DMS153 treated with DMSO at 0.1 percent for 48 hours (cell line): Measurements from ENCODE around the gene UBXN2A.
A peak's percentile ranks its signal among the peaks of the same experiment; 100 is the strongest.

Experiments used
- DNase-seq: peaks from one replicate; lab custom pipeline; 2025; ENCODE audit not compliant: unreplicated experiment; lab: John Stamatoyannopoulos, UW

The UBXN2A gene, protein sequence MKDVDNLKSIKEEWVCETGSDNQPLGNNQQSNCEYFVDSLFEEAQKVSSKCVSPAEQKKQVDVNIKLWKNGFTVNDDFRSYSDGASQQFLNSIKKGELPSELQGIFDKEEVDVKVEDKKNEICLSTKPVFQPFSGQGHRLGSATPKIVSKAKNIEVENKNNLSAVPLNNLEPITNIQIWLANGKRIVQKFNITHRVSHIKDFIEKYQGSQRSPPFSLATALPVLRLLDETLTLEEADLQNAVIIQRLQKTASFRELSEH

DNA sequence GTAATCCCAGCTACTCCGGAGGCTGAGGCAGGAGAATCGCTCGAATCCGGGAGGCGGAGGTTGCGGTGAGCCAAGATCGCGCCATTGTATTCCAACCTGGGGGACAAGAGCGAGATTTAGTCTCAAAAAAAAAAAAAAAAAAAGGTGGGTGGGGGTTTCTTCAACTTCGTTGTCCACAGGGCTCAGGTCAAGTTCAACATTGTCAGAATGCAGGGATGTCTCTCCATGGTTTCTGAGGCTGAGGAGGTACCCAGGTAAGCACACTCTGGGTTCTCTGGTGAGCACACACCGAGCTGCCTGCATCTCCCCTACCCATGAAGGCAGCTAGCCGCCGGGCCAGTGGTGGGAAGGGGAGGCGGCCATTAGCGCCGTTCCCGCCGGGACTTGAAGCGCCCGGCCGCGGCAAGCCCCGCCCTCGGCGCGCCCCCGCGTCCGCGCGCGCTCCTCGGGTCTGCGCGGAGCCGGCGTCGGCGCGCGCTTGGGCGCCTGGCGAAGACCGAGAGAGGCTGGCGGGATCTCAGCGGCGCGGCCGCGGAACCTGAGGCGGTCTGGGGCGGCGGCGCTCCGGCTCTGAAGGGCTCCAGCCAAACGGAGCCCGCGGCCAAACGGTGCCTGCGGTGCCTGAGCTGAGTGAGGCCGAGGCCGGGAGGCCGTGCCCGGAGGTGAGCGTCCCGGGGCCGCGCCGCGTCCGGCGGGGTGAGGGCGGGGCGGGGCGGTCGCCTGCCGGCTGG lies at the start of gene UBXN2A:
UBXN2A (plus strand) TSS at position 477 of the 731 bp plus-strand sequence. CDS start 17,852 bp downstream, outside the sequence.
- peak; percentile 45 for DNase-seq

DNA sequence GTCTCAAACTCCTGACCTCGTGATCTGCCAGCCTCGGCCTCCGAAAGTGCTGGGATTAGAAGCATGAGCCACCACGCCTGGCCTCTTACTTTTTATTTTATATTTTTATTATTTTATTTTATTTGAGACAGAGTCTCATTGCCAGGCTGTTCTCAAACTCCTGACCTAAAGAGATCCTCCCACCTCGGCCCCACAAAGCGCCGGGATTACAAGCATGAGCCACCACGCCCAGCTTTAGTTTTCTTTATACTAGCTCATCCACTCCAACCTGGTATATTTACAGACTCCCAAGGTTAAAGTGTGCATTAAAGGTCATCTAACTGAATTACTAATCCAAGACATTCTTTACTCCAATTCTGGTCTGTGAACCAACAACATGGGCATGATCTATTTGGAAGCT lies 40.1 kb upstream of the UBXN2A start:
- no peak for DNase-seq

DNA sequence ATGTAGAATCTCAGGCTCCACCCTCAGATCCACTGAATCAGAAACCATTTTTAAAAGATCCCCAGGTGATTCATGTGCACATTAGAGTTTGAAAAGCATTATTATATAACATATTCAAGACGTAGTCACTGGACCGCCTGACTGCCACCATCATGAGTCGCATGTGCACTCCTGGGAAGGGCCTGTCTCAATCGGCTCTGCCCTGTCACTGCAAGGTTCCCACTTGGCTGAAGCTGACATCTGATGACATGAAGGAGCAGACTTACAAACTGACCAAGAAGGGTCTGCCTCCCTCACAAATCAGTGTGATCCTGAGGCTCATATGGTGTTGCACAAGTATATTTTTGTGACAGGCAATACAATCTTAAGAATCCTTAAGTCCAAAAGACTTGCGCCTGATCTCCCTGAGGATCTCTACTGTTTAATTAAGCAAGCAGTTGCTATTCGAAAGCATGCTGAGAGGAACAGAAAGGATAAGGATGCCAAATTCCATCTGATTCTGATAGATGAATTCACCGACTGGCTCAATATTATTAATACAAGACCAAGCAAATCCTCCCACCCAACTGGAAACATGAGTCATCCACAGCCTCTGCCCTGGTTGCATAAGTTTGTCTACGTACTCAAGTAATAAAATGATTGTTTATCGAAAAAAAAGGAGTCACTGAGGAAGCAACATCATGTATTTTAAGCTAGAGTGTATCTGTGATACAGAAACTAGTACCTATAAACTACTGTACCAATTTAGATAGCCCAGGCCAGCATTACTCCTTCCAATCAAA lies 39.5 kb upstream of the UBXN2A start:
- DNase-seq: no peak

- DNase-seq: no peak
These were observed 38.1 kb upstream of the UBXN2A start for GRCh38 chr2:23901966-23902846.

GRCh38 chr2:23903034-23903433 lies 37.2 kb upstream of the UBXN2A start:
- no peak for DNase-seq

- no peak for DNase-seq
These were observed 36.0 kb upstream of the UBXN2A start for GRCh38 chr2:23904215-23904614.

DNA sequence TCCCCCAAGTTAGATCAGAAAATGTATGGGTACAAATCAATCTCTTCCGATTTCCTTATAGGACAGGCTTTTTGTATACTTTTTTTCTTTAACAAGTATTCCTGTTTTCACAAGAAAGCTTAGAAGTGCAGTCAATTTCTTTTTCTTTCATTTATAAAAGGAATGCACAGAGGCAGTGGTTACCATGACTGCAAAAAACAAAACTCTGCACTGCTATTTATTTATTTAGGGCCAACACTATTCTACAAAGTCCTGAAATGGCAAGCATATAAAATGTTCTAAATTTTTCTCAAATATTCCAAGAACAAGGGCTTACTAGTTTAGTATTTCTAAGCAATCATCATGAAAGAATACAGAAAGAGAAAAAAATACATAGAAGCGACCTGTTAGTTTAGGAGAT lies 35.6 kb upstream of the UBXN2A start:
- no peak for DNase-seq

- no peak for DNase-seq
These were observed 35.1 kb upstream of the UBXN2A start for GRCh38 chr2:23905155-23905554.

DNA sequence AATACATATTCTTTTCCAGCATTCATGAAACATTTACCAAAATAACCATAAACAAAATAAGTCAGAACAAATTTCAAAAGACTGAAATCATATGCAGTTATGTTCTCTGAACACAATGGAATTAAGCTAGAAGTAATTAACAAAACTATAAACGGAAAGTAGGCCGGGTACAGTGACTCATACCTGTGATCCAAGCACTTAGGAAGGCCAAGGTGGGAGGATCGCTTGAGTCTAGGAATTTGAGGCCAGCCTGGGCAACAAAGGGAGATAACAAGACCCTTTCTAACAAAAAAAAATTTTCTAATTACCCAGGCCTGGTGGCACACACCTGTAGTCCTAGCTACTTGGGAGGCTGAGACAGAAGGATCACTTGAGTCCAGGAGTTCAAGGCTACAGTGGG lies 28.2 kb upstream of the UBXN2A start:
- DNase-seq: no peak

DNA sequence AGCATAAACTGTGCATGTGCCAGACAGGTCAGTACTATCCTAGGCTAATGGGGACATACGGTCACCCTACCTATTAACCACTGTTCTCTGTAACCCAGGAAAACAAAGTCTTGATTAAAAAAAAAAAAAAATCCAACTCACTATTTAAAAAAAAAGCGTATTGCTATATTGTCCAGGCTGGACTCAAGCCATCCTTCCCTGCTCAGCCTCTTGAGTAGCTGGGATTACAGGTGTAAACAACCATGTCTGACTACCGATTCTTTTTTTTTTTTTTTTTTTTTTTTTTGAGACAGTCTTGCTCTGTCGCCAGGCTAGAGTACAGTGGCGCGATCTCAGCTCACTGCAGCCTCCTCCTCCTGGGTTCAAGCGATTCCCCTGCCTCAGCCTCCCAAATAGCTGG lies 24.9 kb upstream of the UBXN2A start:
- no peak for DNase-seq

DNA sequence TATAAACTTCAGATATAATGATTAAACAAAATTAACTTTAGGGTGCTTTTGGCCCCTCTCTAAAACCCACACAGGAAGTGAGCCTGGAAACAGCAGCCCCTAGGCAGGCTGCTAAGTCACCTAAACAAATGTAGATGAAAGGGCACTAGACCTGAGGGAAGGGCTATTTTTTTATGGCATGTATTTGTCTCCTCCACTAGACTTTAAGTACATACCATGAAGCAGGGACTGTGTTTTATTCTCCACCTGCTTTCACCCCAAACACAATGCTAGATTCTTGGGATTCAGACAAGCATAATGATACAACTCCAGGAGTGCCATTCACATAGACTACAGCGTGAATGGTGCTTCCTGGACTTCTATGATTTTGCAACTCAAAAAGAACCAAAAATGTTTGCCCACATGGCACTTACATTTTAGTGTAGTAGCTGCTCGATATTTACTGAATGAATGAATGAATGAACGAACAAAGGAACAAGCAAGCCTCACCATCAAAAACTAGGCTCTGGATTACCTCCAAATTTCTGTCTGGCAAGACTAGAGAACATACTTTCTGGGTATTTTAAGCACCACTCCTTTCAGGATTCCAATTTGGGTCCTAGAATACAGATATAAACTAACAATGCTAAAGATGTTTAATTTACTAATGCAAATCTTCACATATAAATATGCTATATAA lies 23.4 kb upstream of the UBXN2A start:
- no peak for DNase-seq

DNA sequence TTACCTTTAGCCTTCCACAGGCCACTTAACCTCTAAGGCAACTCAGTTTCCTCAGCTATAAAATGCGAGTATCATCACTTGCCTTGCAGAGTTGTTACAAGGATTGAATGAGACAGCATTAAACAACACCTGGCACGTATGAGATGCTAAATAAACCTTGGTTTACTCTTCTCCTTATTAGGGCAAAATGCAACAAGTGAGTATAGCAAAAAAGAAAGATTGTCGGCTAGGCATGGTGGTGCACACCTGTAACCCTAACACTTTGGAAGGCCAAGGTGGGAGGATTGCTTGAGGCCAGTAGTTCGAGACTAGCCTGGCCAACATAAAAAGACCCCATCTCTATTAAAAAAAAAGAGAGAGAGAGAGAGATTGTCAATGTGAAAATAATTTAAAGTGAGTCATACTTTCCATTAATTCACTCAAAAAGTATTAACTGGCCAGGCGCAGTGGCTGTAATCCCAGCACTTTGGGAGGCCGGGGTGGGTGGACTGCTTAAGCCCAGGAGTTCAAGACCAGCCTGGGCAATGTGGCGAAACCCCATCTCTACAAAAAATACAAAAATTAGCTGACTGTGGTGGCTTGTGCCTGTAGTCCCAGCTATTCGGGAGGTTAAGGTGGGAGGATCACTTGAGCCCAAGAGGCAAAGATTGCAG lies 21.3 kb upstream of the UBXN2A start:
- no peak for DNase-seq

DNA sequence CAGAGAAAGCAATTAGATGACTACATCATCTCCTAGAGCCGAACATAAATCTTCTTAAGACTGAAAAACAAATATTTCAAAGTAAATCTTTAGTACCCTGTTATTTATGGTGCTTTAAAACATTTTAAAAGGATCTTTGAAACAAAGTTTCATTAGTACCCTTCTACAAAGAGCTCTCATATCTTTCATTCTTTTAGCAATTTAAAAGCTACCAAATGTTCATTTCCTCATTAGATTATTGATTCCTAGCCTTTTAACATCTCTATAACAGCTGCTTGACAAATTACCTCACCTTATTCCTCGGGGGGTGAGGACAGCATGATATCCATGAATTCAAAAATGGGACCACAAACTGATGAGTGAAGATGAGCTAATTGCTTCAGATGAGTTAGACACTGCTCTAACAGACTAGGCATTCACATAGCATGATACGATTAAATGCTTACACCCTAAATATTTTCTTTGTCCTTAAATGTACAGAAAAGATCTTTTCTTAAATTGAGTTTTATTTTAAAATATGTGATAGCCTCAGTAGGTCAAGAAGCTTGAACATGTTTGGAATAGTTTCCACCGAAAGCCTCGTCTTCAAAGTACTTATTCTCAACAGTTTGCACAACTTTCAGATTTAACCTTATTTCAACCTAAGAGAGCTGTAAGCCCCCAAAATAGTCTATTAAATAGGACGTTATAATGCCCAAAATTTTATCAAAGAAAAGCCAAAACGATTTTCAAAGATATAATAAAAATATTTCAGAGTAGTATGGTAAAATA lies 15.5 kb upstream of the UBXN2A start:
- DNase-seq: no peak

DNA sequence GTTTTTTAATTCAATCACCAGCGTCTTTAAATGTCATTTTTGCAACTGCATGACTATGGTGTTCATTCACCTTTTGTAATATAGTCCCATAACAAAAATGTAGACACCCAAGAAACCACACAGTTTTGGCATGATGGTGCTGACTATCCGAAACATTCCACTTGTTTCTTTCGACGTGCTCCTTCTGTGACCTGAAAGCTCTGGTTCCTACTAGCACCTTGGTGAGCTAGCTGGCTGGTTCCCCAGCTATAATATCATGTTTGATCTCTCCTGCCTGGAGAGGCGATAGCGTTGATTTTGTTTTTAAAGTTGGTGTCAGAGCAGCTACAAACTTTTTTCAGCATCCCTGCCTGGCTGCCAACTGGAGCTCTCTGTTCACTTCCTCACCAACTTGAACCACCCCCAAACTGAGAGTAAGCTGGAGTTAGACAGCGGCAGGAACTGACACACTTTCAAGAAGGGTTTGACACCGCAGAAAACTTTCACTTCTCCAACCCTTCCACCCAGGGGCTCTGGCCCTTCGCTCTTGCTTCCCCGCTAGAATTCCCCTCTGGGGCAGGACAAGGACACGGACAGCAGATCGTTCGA lies 14.5 kb upstream of the UBXN2A start:
- no peak for DNase-seq

GRCh38 chr2:23926290-23926749 lies 13.9 kb upstream of the UBXN2A start:
- DNase-seq: no peak

GRCh38 chr2:23926750-23927571 lies 13.3 kb upstream of the UBXN2A start, which contains the start of gene ATAD2B:
Gene ATAD2B, minus strand, starts transcription at chr2:23927123. Its CDS starts 353 bp downstream, at chr2:23926770.
- peak; percentile 89 for DNase-seq

DNA sequence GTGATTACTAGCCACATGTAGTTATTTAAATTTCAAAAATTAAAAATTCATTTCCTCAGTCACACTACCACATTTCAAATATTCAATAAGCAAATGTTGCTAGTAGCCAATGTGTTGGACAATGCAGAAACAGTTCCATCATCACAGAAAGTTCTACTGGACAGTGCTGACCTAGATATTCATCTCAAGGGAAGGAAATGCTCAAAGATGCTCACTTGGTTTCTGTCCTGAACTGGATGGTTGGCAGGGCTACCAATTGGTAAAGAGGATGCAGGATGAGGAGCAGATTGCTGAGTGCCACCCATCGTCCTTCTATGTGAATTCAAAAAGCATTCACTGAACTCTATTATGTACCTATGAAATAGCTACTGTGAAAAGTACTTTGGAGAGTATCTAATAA lies 6.0 kb upstream of the UBXN2A start:
- DNase-seq: no peak
